GM18507 (cell line): Measurements from ENCODE around the gene LRRC7.

Source experiments
- DNase-seq: peaks from one replicate; pipeline ENCODE4 v3.0.0; 2011; ENCODE audit warnings: low read depth; ENCODE audit not compliant: insufficient read length; ENCODE audit errors: extremely low spot score
- FAIRE-seq: peaks from 2 replicates; lab custom pipeline; 2011; peaks lifted over from hg19 to GRCh38; lab: Jason Lieb, UNC

The LRRC7 gene

GRCh38 chr1:70103770-70104169, 536.0 kb downstream of the LRRC7 start:
- no peak for FAIRE-seq

DNA sequence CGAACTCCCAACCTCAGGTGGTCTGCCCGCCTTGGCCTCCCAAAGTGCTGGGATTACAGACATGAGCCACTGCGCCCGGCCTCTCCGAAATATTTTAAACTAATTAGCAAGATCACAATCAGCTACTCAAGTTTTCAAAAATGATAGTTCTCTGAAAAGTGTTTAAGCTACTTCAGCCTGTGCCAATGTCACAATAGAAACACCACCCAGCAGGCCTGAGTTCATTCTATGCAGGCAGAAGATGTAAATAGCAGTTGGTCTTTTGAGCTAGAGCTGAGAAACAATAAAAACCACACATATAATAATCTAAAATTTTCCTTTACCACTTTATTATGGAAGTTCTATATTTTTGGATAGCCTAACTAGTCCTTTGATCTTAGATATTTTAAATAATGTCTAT, 541.5 kb downstream of the LRRC7 start:
- DNase-seq (no peak), FAIRE-seq (no peak)

More at GRCh38 chr1:70103770-70104169, 536.0 kb downstream of the LRRC7 start:
- DNase-seq = no peak

- FAIRE-seq (no peak), DNase-seq (no peak)
Observed at GRCh38 chr1:70112838-70113237, 545.1 kb downstream of the LRRC7 start.

DNA sequence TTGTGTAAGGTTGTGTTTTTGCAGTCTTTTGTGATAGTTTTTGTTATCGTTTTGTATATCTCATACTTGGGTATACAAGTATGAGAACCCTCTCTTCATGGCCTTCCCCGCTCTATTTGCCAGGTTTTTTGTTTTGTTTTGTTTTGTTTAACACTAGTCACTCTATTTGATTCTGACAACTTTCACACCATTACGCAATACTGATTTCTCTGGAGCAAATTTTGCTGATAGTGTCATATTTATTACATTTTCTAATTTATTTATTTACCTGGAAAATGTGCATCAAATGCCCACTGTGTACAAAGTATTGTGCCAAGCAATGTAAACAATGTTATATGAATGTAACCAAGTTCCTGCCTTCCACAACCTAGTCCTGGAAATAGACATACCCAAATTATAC, 547.6 kb downstream of the LRRC7 start:
- no peak for DNase-seq
- no peak for FAIRE-seq

GRCh38 chr1:70117046-70117445, 549.3 kb downstream of the LRRC7 start:
- FAIRE-seq = no peak
- DNase-seq = no peak

- DNase-seq (no peak), FAIRE-seq (no peak)
Observed at GRCh38 chr1:70134148-70134547, 566.4 kb downstream of the LRRC7 start.

- no peak for DNase-seq
- no peak for FAIRE-seq
Observed at GRCh38 chr1:70140343-70140742, 572.6 kb downstream of the LRRC7 start.

DNA sequence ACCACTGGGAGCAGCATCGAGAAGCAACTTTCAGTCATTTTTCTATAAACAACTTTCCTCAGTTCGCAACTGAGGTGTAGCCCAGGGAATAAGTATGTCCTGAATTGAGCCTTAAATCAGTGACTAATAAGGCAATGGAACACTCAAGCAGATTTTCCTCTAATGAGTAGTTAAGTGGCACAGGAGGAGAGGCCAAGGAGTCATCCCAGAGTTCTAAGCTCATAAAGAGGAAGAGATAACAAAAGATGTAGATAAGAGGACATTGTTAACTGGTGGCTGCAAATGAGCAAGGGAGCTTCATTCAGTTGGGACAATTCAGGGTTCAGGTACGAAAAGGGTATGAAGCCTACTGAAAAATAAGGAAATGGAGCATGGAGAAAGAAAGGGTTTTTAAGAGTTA, 573.2 kb downstream of the LRRC7 start:
- FAIRE-seq (no peak), DNase-seq (no peak)

GRCh38 chr1:70142075-70142474, 574.4 kb downstream of the LRRC7 start:
- FAIRE-seq = no peak
- no peak for DNase-seq

- DNase-seq = no peak
- FAIRE-seq = no peak
Observed at GRCh38 chr1:70143048-70143659, 575.4 kb downstream of the LRRC7 start.

- FAIRE-seq = no peak
Observed at GRCh38 chr1:70146488-70146887, 578.8 kb downstream of the LRRC7 start.

GRCh38 chr1:70150444-70150843, 582.7 kb downstream of the LRRC7 start:
- FAIRE-seq (no peak), DNase-seq (no peak)

More at GRCh38 chr1:70146488-70146887, 578.8 kb downstream of the LRRC7 start:
- DNase-seq = no peak

- FAIRE-seq (no peak), DNase-seq (no peak)
Observed at GRCh38 chr1:70153739-70154138, 586.0 kb downstream of the LRRC7 start.

GRCh38 chr1:70156529-70157120, 588.9 kb downstream of the LRRC7 start:
- no peak for FAIRE-seq
- no peak for DNase-seq

DNA sequence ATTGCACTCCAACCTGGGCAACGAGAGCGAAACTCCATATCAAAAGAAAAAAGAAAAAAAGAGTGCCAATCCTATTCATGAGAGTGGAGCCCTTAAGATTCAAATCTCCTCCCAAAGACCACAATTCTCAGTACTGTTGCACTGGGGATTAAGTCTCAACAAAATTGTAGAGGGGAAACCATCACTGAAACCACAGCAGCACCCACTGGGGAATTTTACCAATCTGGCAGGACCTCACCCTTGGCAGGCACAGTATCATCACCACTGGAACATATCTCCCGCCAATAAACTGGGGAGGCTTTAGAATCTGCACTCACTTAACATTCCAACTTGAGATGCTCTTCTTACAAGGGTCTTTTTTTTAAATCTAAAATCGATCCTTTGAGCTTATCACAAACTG, 596.6 kb downstream of the LRRC7 start:
- FAIRE-seq = no peak

DNA sequence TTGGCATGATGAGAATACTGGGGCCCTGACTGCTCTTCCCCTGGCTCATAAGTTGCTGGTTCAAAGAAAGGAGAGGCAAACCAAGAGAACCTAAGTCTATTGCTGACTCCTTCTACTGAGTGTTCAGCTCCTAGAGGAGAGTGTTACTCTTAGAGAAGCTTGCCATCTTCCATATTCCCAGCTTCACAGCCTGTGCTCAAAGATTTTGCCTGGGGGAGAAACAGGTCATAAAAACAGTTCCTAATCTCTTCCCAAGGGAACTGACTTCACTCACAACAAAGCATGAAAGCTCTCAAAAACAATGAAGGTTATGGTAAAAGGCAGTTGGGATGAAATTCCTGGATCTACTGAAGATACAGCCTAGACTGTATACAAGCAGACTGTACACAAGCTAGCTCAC, 600.6 kb downstream of the LRRC7 start:
- DNase-seq (no peak), FAIRE-seq (no peak)

More for the DNA sequence above, 596.6 kb downstream of the LRRC7 start:
- DNase-seq = no peak

- no peak for FAIRE-seq
- DNase-seq = no peak
Observed at GRCh38 chr1:70169018-70169839, 601.5 kb downstream of the LRRC7 start.

DNA sequence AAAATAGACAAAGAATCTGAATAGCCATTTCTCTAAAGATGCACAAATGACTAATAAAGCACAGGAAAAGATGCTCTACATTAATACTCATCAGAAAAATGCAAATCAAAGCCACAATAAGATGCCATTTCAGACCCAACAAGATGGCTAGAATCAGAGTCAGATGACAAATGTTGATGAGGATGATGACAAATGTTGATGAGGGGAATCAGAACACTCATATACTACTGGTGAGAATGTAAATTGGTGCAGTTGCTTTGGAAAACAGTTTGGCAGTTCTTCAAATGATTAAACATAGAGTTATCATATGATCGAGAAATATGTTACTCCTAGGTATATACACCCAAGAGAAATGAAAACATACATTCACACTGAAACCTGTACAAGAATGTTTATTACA, 603.8 kb downstream of the LRRC7 start:
- DNase-seq (no peak), FAIRE-seq (no peak)
